GM21423 (cell line): Measurements from ENCODE around the gene GABPB1.

Experiments used
- ATAC-seq: cut with Tn5 transposase; IDR thresholded peaks from one replicate; pipeline ENCODE4 v1.9.1; 2021; ENCODE audit warnings: mild to moderate bottlenecking, moderate library complexity; ENCODE audit not compliant: unreplicated experiment

The GABPB1 gene

GRCh38 chr15:50247819-50248655 lies 107.0 kb downstream of the GABPB1 start:
- ATAC-seq, result peak; percentile 97

DNA sequence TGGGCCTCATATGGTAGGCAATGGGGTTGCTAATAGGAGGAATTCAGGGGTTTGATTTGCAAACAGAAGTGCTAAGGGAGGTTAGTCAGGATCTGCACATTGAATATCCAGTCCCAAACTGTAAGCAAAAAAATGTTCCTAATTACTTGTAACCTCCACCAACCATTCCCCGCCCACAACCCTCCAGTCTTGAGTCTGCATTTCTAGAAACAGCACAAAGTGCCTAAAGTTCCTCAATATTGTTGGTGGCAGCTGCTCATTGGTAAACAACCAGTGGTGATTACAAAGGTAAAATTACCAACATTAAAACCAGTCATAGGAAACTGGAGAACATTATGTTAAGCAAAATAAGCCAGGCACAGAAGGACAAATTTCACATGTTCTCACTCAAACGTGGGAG lies 108.4 kb downstream of the GABPB1 start:
- no peak for ATAC-seq

- ATAC-seq, result no peak
Measured at GRCh38 chr15:50244959-50245624, 109.9 kb downstream of the GABPB1 start.

- ATAC-seq, result no peak
Measured at GRCh38 chr15:50244153-50244552, 110.8 kb downstream of the GABPB1 start.

DNA sequence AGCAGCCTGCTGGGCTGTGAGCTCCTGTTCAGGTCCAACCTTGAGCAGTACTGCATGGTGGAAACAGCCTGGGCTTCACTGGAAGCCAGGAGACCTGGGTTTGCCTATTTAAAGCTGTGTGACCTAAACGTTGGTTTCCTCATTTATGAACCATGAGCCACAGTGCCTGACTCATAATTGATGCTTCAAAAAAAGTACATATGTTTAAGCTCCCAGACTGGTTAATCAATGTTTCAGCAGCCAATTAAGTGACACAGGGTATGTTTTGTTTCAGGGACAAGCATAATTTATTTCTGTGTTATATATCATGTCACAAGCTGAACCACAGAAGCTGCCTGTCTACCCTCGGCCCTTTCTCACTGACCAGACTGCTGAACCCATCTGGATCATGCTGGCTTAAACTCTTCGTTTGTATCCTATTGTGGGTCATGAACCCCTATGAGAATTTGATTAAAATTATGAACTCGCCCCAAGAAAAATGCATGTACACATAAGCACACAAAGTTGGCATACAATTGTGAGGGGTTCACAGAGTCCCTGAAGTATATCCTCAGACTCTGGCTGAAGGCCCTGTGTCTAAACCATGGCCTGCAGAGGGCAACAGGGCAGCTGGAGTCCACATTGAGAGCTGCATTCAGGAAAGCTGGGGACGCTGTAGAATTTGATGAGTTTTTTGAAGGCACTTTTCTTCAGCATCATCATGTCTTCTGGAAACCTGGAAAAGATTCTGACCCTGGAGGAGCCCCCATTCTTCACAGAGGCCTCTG lies 113.1 kb downstream of the GABPB1 start:
- no peak for ATAC-seq

DNA sequence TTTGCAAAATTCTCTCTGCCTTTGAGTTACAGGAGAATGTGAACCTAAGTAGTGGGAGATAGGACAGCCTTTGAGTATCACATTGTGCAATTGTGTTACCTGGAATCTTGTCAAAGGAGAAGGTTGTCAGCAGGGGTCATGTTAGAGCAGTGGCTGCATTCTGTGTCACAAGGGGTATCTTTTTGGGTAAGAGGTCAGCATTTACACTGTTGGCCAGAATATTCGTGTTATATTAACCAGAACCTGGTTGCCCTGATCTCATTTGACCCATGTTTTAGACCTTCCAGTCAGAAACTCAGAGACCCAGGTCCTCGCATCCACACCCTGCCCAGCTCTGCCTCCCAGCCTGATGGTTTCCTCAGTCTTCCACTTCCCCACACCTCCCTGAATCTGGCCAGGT lies 116.7 kb downstream of the GABPB1 start:
- no peak for ATAC-seq

DNA sequence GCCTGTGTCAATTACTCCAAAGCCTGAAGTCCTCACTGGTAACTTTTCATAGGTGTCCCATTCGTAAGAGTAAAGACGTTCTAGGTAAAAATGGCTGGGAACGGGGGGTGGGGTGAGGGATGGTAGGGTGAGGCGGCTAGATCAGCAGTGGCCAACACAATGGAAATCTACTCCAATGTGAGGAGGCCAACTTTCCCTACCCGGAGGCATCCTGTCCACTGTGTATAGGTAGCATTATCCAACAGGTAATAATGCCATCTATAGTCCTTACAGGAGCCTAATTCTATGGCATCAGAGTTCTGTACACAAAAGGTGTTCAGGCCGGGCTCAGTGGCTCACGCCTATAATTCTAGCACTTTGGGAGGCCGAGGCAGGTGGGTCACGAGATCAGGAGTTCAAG lies 118.6 kb downstream of the GABPB1 start:
- no peak for ATAC-seq

DNA sequence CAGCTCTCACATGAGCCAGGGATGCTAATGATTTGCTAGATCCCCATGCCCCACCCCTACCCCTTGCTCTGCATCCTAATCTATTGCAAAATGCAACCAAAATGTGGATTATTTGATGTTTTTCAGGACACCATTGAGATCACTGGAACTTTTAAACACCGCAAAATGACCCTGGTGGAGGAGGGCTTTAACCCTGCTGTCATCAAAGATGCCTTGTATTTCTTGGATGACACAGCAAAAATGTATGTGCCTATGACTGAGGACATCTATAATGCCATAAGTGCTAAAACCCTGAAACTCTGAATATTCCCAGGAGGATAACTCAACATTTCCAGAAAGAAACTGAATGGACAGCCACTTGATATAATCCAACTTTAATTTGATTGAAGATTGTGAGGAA lies 119.2 kb downstream of the GABPB1 start:
- ATAC-seq, result no peak

GRCh38 chr15:50234764-50235163 lies 120.2 kb downstream of the GABPB1 start:
- no peak for ATAC-seq

- ATAC-seq, result no peak
Measured at GRCh38 chr15:50233192-50233736, 121.7 kb downstream of the GABPB1 start.

DNA sequence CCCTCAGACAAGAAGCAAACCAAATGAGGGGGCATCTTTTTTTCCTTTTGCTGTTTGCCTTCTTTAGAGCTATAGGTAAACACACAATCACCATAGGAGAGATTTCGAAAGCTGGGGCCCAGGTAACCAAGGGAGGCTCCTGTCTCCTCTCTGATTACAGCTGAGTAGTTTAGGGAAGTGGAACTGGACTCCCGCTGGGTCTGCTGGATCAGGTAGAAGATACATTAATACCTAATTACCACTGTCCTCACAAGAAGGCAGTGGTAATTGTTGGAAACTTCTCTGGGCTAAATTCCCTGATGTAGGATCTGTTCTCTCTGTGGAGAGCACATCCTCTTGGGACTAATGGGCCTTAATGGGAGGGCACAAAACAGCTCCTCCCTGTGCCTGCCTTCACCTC lies 122.2 kb downstream of the GABPB1 start:
- no peak for ATAC-seq

DNA sequence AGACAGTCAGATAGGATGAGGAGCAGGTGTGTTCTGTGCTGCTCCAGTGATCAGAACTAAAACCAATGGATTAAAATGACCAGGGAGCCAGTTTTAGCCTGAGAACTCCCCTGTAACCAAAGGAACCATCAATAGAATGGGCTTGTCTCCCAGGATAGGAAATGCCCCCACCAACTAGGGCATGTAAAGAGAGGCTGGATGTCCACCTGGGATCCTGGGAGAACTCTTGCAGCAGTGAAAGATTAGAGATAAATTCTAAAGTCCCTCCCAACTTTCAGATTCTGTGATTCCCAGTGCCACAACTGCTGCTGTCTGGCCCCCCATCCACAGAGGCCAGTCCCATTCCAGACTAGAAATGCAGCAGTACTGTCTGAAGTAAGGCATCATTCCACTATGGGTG lies 123.2 kb downstream of the GABPB1 start:
- no peak for ATAC-seq

- ATAC-seq, result no peak
Measured at GRCh38 chr15:50229336-50229735, 125.7 kb downstream of the GABPB1 start.

DNA sequence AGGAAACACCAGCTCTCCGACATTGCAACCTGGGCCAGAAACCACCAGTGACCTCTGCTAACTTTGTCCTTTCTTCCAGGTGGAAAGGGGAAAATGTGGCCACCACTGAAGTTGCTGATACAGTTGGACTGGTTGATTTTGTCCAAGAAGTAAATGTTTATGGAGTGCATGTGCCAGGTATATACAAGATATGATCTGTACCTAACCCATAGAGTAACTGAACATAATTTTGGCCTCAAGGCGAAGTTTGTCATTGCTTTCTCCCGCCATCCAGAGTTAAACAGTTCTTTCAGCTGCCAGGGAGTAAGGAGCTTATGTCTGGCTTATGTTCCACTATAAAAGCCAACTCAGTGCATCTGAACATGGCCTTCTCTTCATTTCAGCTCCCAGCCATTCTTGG lies 126.1 kb downstream of the GABPB1 start:
- no peak for ATAC-seq

DNA sequence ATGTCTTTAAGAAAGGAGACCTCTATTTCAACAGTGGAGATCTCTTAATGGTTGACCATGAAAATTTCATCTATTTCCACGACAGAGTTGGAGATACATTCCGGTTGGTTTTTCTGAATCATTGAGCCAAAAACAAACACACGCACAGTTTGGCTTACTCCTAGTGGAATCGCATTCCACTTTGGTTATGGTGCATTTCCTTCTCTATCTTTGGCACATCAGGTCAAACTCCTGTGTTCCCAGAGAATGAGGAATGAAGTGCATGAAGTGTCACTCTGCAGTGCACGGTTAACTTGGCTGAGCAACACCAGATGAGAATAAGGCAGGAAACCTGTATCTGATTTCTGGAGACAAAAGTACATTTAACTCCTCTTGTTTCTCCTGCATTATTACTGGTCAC lies 127.9 kb downstream of the GABPB1 start:
- no peak for ATAC-seq

DNA sequence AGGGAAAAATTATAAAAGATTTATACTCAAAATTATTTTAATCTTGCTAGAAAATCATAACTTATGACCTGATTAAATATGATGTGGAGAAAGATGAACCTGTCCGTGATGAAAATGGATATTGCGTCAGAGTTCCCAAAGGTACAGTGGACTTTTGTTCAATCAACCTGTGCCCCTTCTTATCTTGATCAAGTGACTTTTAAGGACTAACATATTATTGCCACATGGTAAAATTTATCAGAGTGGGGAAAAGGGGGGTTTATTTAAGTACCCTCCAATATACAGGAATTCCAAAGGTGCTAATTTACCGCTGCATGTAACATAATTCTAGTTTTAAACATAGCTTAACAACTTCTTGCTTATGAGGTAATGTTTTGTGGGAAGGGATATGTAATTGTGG lies 129.1 kb downstream of the GABPB1 start:
- no peak for ATAC-seq
